GM23338 (cell line): Measurements from ENCODE around the gene UMODL1. TPM values are rescaled to one million over a fixed set of nuclear protein-coding genes. Genes with fewer than 3 reads are reported as not detected.

Experiments
- ATAC-seq: fragments of 200-7000 bp; cut with Tn5 transposase; 3 replicates; pipeline ENCODE4 v1.9.1; 2020
- DNase-seq: peaks from one replicate; pipeline ENCODE4 v3.0.0-alpha.2; 2015; ENCODE audit warnings: low spot score
- H2AFZ ChIP-seq: fragments of 200-600 bp; sonication (generic); 2 replicates; pipeline ENCODE4 v1.8.0; 2016; ENCODE audit warnings: antibody characterized with exemption, mild to moderate bottlenecking, moderate library complexity
- H3F3A ChIP-seq: fragments of 200-600 bp; sonication (generic); replicated peaks from 2 replicates; pipeline ENCODE4 v1.8.0; 2017; ENCODE audit warnings: antibody characterized with exemption, mixed run types, low read depth
- H3K27ac ChIP-seq: fragments of 200-600 bp; sonication (generic); 2 replicates; pipeline ENCODE4 v1.6.1; 2016; ENCODE audit warnings: low read depth
- H3K27me3 ChIP-seq: fragments of 200-600 bp; sonication (generic); 2 replicates; pipeline ENCODE4 v1.8.0; 2016; ENCODE audit warnings: mild to moderate bottlenecking, mixed run types, moderate library complexity; ENCODE audit not compliant: insufficient read depth
- H3K36me3 ChIP-seq: fragments of 200-600 bp; sonication (generic); 2 replicates; pipeline ENCODE4 v1.8.0; 2016; ENCODE audit warnings: mild to moderate bottlenecking; ENCODE audit not compliant: insufficient read depth
- H3K4me1 ChIP-seq: fragments of 200-600 bp; sonication (generic); 2 replicates; pipeline ENCODE4 v1.8.0; 2016; ENCODE audit warnings: mild to moderate bottlenecking, moderate library complexity; ENCODE audit not compliant: insufficient read depth
- H3K4me2 ChIP-seq: fragments of 200-600 bp; sonication (generic); 2 replicates; pipeline ENCODE4 v1.7.1; 2017; ENCODE audit warnings: mixed run types
- H3K4me3 ChIP-seq: fragments of 200-600 bp; sonication (generic); 2 replicates; pipeline ENCODE4 v1.6.1; 2016; ENCODE audit warnings: mixed run types
- H3K79me2 ChIP-seq: fragments of 200-600 bp; sonication (generic); replicated peaks from 2 replicates; pipeline ENCODE4 v1.8.0; 2017; ENCODE audit warnings: mild to moderate bottlenecking; ENCODE audit not compliant: insufficient read depth
- H3K9me2 ChIP-seq: fragments of 200-600 bp; sonication (generic); 2 replicates; pipeline ENCODE4 v1.8.0; 2017; ENCODE audit not compliant: insufficient read depth
- H4K20me1 ChIP-seq: fragments of 200-600 bp; sonication (generic); replicated peaks from 2 replicates; pipeline ENCODE4 v1.8.0; 2017; ENCODE audit warnings: mild to moderate bottlenecking; ENCODE audit not compliant: insufficient read depth
- H3K27ac Mint-ChIP-seq: 2 replicates; pipeline ENCODE4 v1.8.0; 2020; ENCODE audit warnings: inconsistent platforms, mild to moderate bottlenecking, moderate library complexity, mixed read lengths
- H3K27me3 Mint-ChIP-seq: 3 replicates; pipeline ENCODE4 v1.8.0; 2022; ENCODE audit warnings: low read depth, mild to moderate bottlenecking, moderate library complexity, mixed read lengths, inconsistent platforms; ENCODE audit not compliant: insufficient read depth, poor library complexity
- H3K36me3 Mint-ChIP-seq: 3 replicates; pipeline ENCODE4 v1.8.0; 2021; ENCODE audit warnings: low read depth, mild to moderate bottlenecking, inconsistent platforms, moderate library complexity, mixed read lengths
- H3K4me1 Mint-ChIP-seq: 3 replicates; pipeline ENCODE4 v1.8.0; 2020; ENCODE audit warnings: mild to moderate bottlenecking, inconsistent platforms, mixed read lengths
- H3K4me3 Mint-ChIP-seq: 3 replicates; pipeline ENCODE4 v1.8.0; 2021; ENCODE audit warnings: moderate library complexity, mild to moderate bottlenecking, inconsistent platforms, mixed read lengths
- H3K9me3 Mint-ChIP-seq: 3 replicates; pipeline ENCODE4 v1.8.0; 2020; ENCODE audit warnings: moderate library complexity, mild to moderate bottlenecking, inconsistent platforms, mixed read lengths
- CREB1 ChIP-seq: fragments of 250-450 bp; sonication (Bioruptor Pico); IDR thresholded peaks from 2 replicates; pipeline ENCODE4 v1.5.0; 2020; ENCODE audit warnings: low read depth, mild to moderate bottlenecking, moderate library complexity
- ETS1 ChIP-seq: IDR thresholded peaks from 2 replicates; pipeline ENCODE4 v1.6.1; 2016; ENCODE audit warnings: antibody characterized with exemption
- EZH2 ChIP-seq: fragments of 200-600 bp; sonication (generic); IDR thresholded peaks from one replicate; pipeline ENCODE4 v1.8.0; 2017; ENCODE audit warnings: antibody characterized with exemption, mild to moderate bottlenecking, low read depth; ENCODE audit not compliant: unreplicated experiment
- EZH2phosphoT487 ChIP-seq: fragments of 200-600 bp; sonication (generic); IDR thresholded peaks from one replicate; pipeline ENCODE4 v1.8.1; 2018; ENCODE audit warnings: antibody characterized with exemption; ENCODE audit not compliant: unreplicated experiment
- JUNB ChIP-seq: IDR thresholded peaks from one replicate; pipeline ENCODE4 v1.6.1; 2016; ENCODE audit warnings: antibody characterized with exemption; ENCODE audit not compliant: unreplicated experiment
- NANOG ChIP-seq: IDR thresholded peaks from 2 replicates; pipeline ENCODE4 v1.6.1; 2016; ENCODE audit warnings: antibody characterized with exemption, borderline replicate concordance
- POLR2AphosphoS5 ChIP-seq: IDR thresholded peaks from 2 replicates; pipeline ENCODE4 v1.6.1; 2016; ENCODE audit warnings: antibody characterized with exemption, low read depth
- REST ChIP-seq: IDR thresholded peaks from one replicate; pipeline ENCODE4 v1.6.1; 2018; ENCODE audit warnings: antibody characterized with exemption; ENCODE audit not compliant: unreplicated experiment
- STAT1 ChIP-seq: IDR thresholded peaks from one replicate; pipeline ENCODE4 v1.6.1; 2016; ENCODE audit warnings: antibody characterized with exemption; ENCODE audit not compliant: unreplicated experiment
- ZNF114 ChIP-seq: fragments of 250-450 bp; sonication (Bioruptor Pico); IDR thresholded peaks from 2 replicates; pipeline ENCODE4 v1.5.0; 2020; ENCODE audit warnings: mild to moderate bottlenecking, moderate library complexity
- ZNF331 ChIP-seq: fragments of 250-450 bp; sonication (Bioruptor Pico); IDR thresholded peaks from 2 replicates; pipeline ENCODE4 v1.5.0; 2020; ENCODE audit warnings: low read depth, mild to moderate bottlenecking, moderate library complexity
- ZNF462 ChIP-seq: fragments of 250-450 bp; sonication (Bioruptor Pico); IDR thresholded peaks from 2 replicates; pipeline ENCODE4 v1.5.0; 2020; ENCODE audit warnings: mild to moderate bottlenecking, moderate library complexity
- polyA plus RNA-seq: library from polyadenylated mRNA; unstranded; fragments of >200 nt; fragmentation: Nextera tagmentation; extraction: Ambion mirVana; gene quantifications from 2 replicates; pipeline ENCODE4 v1.2.1, GENCODE V29; 2016
- total RNA-seq: library from RNA; depleted of rRNA; stranded (reverse); fragments of >200 nt; shearing (Covaris generic); gene quantifications from 2 replicates; pipeline ENCODE4 v1.2.3, GENCODE V29; 2014
- TF ChIP-seq, protein P1 (sequence below), 2 experiments: fragments of 200-600 bp in 1 of 2; sonication (generic) in 1 of 2; conservative IDR thresholded peaks; 2 replicates each; pipeline versions ENCODE4 v1.5.1 to v1.6.1; 2016 to 2017; ENCODE audit warnings: antibody characterized with exemption in 2 of 2, low read depth in 2 of 2, mild to moderate bottlenecking in 2 of 2, moderate library complexity in 1 of 2

UMODL1 gene
- total and polyA plus RNA-seq, 2 experiments from 2014 or later = not detected

DNA sequence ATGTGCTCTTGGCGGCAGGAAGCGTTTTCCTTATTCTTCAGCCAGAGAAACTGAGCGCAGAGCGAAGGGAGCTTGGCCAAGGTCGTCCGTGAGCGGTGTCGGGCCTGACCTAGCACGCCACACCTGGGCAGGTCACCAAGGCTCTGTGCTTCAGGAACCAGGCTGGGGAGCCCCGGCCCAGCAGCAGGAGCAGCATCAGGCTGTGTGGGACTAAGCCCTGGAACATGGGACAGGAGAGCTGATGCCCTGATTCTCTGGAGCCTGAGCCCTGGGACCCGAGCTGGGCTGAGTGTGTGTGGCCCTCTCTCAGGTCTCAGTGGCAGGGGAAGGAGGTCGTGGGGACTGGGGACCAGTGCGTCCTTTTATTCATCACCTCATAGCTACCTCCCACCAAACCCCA is 82.6 kb downstream of the UMODL1 start:
- Histone ChIP-seq H3K4me1 (no peaks in the 10 kb centered on the region), H3K4me3 (no peak overlapping the region), H3K36me3 (no peaks in the 10 kb centered on the region), H3K27ac (no peak overlapping the region), H2AFZ (no peak overlapping the region), H3F3A (no peaks in the 10 kb centered on the region), H4K20me1 (no peaks in the 10 kb centered on the region), H3K79me2 (no peaks in the 10 kb centered on the region), H3K27me3 (no peaks in the 10 kb centered on the region), H3K9me2 (no peaks in the 10 kb centered on the region), H3K4me2 (no peak overlapping the region)
- Mint-ChIP-seq H3K4me1 (peaks cover 5% of the 10 kb centered on the region; the same call in 2 of the 3 replicates), H3K27me3 (no peaks in the 10 kb centered on the region), H3K36me3 (no peaks in the 10 kb centered on the region), H3K27ac (no peak overlapping the region), H3K9me3 (no peaks in the 10 kb centered on the region), H3K4me3 (no peak overlapping the region)
- TF ChIP-seq ZNF114 (CRISPR knock-in tag) (no peak), EZH2phosphoT487 (no peak), REST (no peak), CREB1 (CRISPR knock-in tag) (no peak), POLR2AphosphoS5 (no peak), ETS1 (no peak), NANOG (no peak), ZNF331 (CRISPR knock-in tag) (no peak), STAT1 (no peak), ZNF462 (CRISPR knock-in tag) (no peak), EZH2 (no peak), JUNB (no peak)
- TF ChIP-seq, protein P1, sequence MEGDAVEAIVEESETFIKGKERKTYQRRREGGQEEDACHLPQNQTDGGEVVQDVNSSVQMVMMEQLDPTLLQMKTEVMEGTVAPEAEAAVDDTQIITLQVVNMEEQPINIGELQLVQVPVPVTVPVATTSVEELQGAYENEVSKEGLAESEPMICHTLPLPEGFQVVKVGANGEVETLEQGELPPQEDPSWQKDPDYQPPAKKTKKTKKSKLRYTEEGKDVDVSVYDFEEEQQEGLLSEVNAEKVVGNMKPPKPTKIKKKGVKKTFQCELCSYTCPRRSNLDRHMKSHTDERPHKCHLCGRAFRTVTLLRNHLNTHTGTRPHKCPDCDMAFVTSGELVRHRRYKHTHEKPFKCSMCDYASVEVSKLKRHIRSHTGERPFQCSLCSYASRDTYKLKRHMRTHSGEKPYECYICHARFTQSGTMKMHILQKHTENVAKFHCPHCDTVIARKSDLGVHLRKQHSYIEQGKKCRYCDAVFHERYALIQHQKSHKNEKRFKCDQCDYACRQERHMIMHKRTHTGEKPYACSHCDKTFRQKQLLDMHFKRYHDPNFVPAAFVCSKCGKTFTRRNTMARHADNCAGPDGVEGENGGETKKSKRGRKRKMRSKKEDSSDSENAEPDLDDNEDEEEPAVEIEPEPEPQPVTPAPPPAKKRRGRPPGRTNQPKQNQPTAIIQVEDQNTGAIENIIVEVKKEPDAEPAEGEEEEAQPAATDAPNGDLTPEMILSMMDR (conservative IDR thresholded peaks at IDR 0.05; ENCODE audit: low read depth in 2 of 2) = no peak
- no peak for ATAC-seq
- DNase-seq = no peak
